Nephron progenitor cell (in vitro differentiated cells): Measurements from ENCODE around the gene ADAM10.
A peak's percentile ranks its signal among the peaks of the same experiment; 100 is the strongest.

Source experiments
- DNase-seq: peaks from one replicate; pipeline ENCODE4 v3.0.0; 2021
- H3K27ac Mint-ChIP-seq: 2 replicates; pipeline ENCODE4 v1.8.0; 2021; ENCODE audit warnings: mild to moderate bottlenecking, moderate library complexity, mixed read lengths
- H3K27me3 Mint-ChIP-seq: 2 replicates; pipeline ENCODE4 v1.8.0; 2021; ENCODE audit warnings: mild to moderate bottlenecking, low read depth, mixed read lengths; ENCODE audit not compliant: poor library complexity
- H3K36me3 Mint-ChIP-seq: 2 replicates; pipeline ENCODE4 v1.8.0; 2021; ENCODE audit warnings: low read depth, mixed read lengths
- H3K4me1 Mint-ChIP-seq: 2 replicates; pipeline ENCODE4 v1.8.0; 2021; ENCODE audit warnings: mixed read lengths
- H3K4me3 Mint-ChIP-seq: 2 replicates; pipeline ENCODE4 v1.8.0; 2021; ENCODE audit warnings: mild to moderate bottlenecking, moderate library complexity, mixed read lengths
- H3K9me3 Mint-ChIP-seq: 2 replicates; pipeline ENCODE4 v1.8.0; 2021; ENCODE audit warnings: mild to moderate bottlenecking, moderate library complexity, mixed read lengths
- CTCF ChIP-seq: fragments of 200-600 bp; sonication (generic); IDR thresholded peaks from 2 replicates; pipeline ENCODE4 v1.5.0; 2021; ENCODE audit warnings: antibody characterized with exemption

ADAM10 gene

GRCh38 chr15:58742022-58742813, 7.3 kb downstream of the ADAM10 start:
- H3K27ac Mint-ChIP-seq, result peak overlapping the region; percentile 29
- no peaks in the 10 kb centered on the region for H3K27me3 Mint-ChIP-seq
- H3K9me3 Mint-ChIP-seq, result no peaks in the 10 kb centered on the region
- peaks cover 44% of the 10 kb centered on the region for H3K4me1 Mint-ChIP-seq
- no peak overlapping the region for H3K4me3 Mint-ChIP-seq
- peaks cover 5% of the 10 kb centered on the region for H3K36me3 Mint-ChIP-seq
- TF ChIP-seq CTCF, result no peak
- no peak for DNase-seq

- Mint-ChIP-seq H3K27me3 (no peaks in the 10 kb centered on the region), H3K27ac (no peak overlapping the region), H3K4me3 (no peak overlapping the region), H3K36me3 (peaks cover 5% of the 10 kb centered on the region), H3K9me3 (no peaks in the 10 kb centered on the region), H3K4me1 (peaks cover 36% of the 10 kb centered on the region)
- TF ChIP-seq CTCF, result no peak
- DNase-seq, result no peak
These were observed 8.5 kb downstream of the ADAM10 start for GRCh38 chr15:58741032-58741431.

GRCh38 chr15:58740436-58740835, 9.1 kb downstream of the ADAM10 start:
- H3K27me3 Mint-ChIP-seq, result no peaks in the 10 kb centered on the region
- peaks cover 5% of the 10 kb centered on the region for H3K36me3 Mint-ChIP-seq
- no peaks in the 10 kb centered on the region for H3K9me3 Mint-ChIP-seq
- H3K27ac Mint-ChIP-seq, result no peak overlapping the region
- peaks cover 35% of the 10 kb centered on the region for H3K4me1 Mint-ChIP-seq
- no peak for DNase-seq
- H3K4me3 Mint-ChIP-seq, result no peak overlapping the region
- no peak for TF ChIP-seq CTCF

- Mint-ChIP-seq H3K36me3 (peaks cover 4% of the 10 kb centered on the region), H3K4me3 (no peak overlapping the region), H3K9me3 (no peaks in the 10 kb centered on the region), H3K27me3 (no peaks in the 10 kb centered on the region), H3K4me1 (peaks cover 32% of the 10 kb centered on the region), H3K27ac (no peak overlapping the region)
- DNase-seq, result no peak
- TF ChIP-seq CTCF, result no peak
These were observed 11.3 kb downstream of the ADAM10 start for GRCh38 chr15:58738046-58738707.

GRCh38 chr15:58737298-58737697, 12.2 kb downstream of the ADAM10 start:
- TF ChIP-seq CTCF, result no peak
- peaks cover 1% of the 10 kb centered on the region for H3K9me3 Mint-ChIP-seq
- no peaks in the 10 kb centered on the region for H3K27me3 Mint-ChIP-seq
- H3K4me3 Mint-ChIP-seq, result no peak overlapping the region
- H3K4me1 Mint-ChIP-seq, result peaks cover 23% of the 10 kb centered on the region
- DNase-seq, result no peak
- no peak overlapping the region for H3K27ac Mint-ChIP-seq
- H3K36me3 Mint-ChIP-seq, result peaks cover 12% of the 10 kb centered on the region
